GM19467 (cell line): Measurements from ENCODE around the gene RRP1.
"Not testable (repeated sequence)": the region's sequence is repeated elsewhere in the genome, so short reads cannot be mapped to it uniquely, and the experiment has no call there.

Experiments used
- ATAC-seq: cut with Tn5 transposase; IDR thresholded peaks from one replicate; pipeline ENCODE4 v1.9.1; 2021; ENCODE audit warnings: mild to moderate bottlenecking, moderate library complexity; ENCODE audit not compliant: unreplicated experiment

Gene RRP1

DNA sequence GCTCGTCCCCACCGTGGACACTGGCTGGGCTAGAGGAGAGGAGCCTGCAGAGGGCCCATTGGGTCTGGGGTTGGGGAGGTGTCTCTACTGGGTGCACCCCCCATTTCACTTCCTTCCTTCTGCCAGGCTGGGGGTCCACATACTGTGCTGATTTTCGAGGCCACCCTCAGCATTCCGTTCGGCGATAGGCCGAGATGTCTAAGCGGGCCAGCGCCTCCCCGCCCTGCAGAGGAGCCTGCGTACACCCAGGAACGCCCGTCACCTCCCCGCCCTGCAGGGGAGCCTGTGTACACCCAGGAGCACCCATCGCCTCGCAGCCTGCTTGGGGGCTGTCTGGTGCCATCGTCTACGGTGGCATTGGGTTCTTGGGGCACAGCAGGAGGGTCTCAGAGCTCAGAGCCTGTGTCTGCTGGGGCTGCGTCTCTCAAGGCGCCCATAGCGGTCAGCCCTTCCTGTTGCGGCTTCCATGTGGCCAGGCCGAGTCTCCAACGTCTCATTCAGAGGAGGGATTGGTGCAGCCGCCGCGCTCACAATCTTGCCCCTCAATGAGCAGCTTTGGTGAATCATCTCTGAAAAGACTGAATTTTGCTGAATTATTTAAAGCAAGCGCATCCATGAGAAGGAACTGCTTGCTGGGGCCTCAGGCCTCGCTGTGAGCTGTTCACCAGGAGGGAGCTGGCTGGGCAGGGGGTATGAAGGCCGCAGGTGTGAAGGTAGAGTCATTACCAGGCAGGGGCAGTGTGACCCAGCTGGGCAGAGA, 44.9 kb downstream of the RRP1 start:
- ATAC-seq, result no peak

DNA sequence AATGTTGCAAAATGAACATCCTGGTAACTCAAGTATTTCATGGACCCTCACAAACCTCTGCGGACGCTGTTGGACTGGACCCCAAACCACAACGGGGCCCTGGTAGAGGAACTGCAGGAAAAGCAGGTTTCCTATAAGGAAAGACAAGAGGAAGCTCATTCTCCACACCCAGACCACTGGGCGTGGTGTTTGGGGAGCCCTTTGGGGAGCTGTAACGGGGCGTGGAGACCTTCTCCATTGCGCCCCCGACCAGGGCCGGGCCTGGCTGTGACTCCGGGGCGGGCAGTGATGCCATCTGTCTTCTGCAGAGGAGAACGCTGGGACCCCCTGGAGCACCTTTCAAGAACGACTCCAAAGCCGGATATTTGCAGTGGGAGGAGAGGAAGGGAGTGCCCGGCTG, 45.7 kb downstream of the RRP1 start:
- no peak for ATAC-seq

DNA sequence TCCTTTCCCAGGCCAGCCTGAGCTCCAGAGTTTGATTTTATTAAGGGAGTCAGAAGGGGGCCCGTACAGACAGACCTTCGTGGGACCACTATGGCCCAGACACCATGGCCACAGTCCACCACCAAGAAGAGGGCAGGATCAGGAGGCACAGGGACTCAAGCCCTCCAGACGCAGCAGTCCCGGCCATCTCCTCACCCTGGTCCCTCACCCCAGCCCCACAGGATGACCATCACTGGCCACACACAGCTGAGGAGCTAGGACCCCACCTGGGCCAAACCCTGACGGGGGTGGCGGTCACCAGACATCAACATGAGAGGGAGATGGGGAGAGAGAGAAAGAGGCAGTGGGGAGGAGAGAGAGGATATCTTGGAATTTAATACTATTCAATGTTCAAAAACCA, 46.5 kb downstream of the RRP1 start:
- ATAC-seq, result no peak

DNA sequence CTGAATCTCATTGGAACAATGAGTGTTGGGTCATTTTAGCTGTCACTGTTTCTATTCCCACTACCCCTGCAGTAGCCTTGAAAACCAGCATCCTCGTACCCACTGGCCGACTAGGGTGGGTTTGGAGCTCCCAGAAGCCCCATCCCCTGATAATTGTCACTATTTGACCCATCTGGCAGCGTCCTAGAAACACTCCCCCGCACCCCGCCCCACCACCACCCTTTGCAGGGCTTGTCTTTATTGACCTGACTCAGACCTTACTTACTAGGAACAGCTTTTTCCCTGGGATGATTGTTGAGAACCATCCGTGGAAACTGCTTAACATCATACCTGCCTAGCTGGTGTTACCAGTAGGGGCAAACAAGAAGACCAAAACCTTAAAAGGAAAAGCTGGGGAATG, 47.2 kb downstream of the RRP1 start:
- ATAC-seq, result no peak

DNA sequence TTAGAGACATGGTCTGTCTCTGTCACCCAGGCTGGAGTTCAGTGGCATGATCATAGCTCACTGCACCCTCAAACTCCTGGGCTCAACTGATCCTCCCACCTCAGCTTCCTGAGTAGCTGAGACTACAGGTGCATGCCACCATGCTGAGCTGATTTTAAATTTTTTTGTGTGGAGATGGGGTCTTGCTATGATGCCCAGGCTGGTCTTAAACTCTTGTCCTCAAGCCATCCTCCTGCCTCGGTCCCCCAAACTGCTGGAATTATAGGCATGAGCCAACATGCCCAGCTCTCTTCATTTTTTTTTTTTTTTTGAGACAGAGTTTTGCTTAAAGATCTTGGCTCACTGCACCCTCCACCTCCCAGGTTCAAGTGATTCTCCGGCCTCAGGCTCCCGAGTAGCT, 50.9 kb downstream of the RRP1 start:
- no peak for ATAC-seq

DNA sequence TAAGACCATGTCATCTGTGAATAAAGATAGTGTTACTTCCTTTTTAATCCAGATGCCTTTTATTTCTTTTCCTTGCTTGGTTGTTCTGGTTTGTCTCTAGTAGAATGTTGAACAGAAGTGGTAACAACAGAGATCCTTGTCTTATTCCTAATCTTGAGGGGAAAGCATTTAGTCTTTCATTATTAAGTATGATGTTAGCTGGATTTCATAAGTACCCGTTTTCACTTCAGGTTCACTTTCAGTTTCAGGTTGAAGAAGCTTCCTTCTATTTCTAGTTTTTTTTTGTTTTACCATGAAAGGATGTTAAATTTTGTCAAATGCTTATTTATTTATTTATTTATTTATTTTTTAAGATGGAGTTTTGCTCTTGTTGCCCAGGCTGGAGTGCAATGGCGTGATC, 53.4 kb downstream of the RRP1 start:
- ATAC-seq, result no peak

DNA sequence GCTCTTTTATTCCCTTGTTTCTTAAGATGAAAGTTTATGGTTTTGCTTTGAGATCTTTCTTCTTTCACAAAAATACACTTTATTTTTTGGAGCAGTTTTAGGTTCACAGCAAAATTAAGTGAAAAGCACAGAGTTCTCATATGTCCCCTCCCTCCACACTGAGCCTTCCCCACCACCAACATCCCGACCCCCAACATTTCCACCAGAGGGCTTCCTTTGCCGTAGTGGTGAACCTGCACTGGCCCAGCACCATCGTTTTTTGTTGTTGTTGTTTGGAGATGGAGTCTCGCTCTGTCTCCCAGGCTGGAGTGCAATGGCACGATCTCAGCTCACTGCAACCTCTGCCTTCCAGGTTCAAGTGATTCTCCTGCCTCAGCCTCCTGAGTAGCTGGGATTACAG, 55.5 kb downstream of the RRP1 start:
- not testable (repeated sequence) for ATAC-seq

DNA sequence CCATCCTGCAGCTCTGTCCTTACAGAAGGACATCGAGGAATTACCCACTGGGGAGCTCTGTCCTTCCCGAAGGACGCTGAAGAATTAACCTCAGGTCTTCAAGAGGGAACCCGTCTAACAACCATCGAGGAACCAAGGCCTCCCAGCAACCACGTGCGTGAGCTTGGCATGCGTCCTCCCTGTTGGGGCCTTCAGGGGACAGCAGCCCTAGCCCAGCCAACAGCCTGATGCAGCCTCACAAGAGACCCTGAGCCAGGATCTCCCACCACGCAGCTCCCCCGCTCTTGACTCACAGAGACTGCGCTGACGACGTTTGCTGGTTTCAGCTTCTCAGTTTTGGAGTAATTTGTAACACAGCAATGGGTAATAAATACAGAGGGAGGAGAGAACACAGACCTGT, 56.0 kb downstream of the RRP1 start:
- ATAC-seq, result no peak

DNA sequence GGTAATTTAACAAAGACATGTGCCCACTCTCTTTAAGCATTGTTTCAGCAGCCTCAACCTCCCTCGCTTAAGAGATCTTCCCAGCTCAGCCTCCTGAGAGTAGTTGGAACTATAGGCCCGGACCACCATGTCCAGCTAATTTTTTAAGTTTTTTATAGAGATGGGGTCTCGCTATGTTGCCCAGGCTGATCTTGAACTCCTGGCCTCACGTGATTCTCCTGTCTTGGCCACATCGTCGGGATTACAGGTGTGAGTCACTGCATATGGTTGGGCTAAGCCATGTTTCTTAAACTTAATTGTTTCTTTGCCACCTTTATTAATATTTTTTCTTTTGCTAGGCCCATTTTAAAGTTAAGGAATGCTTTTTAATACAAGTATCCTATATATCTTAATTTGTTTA, 57.1 kb downstream of the RRP1 start:
- no peak for ATAC-seq

DNA sequence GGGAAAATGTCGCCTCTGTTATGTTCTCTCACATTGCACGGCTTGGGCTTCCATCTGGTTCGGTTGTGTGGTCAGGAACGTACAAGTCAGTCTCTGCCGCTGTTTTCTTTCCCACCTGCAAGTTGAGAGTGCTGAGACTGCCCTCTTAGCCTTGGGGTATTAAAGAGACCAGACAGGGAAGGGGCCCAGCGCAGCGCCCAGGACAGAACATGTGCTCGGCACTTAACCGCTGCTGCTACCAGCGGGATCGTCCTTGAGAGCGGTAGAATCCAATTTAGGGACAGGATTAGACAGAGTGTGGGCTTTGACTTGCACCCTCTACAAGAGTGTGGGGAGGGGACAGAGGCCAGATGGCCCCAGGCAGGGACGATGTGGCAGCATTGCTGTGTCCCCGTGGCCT, 57.9 kb downstream of the RRP1 start:
- no peak for ATAC-seq

DNA sequence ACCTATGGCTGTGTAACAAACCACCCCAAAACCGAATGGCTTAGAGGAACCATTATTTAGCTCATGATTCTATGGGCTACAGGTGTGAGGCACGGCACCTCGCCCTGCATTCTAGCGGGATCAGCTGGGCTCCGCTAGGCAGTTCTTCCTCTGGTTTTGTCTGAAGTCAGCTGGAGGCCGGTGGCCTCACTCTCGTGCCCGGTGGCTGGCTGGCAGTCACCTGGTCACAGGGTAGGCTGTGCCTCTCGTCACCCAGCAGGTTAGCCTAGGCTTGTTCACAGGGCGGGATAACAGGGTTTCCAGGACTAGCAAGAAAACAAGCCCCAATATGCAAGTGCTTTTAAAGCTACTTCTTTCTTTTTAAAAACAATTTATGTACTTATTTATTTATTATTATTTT, 59.4 kb downstream of the RRP1 start:
- ATAC-seq, result no peak

DNA sequence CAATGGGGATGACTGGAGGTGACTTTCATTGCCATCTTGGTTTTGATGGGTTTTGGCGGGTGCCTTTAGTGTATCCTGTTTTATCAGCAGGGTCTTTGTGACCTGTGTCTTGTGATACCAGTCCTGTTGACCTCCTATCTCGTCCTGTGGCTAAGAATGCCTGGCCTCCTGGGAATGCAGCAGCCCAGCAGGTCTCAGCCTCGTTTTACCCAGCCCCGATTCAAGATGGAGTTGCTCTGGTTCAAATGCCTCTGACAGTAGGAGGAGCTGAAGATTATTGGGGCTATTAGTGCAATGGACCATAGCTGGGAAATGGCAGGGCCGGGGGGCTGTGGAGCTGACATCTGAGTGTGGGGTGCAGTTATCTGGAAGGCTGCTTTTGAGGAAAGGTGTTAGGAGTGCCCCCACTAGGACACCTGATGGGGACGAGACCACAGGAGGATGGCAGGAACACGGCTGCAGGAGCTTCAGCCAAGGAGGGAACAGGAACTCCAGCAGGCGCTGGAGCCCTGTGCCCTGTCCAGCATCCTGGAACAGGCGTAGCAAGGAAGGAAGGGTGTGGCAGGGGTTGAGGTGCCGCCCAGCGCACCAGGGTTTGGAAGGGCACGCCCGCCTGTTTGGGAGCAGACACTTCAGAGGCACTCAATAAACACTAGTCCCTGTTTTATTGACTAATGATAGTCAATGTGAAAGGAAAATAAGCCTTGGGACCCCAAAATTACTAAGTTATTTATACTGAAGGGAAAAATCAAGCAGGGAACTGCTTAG, 60.3 kb downstream of the RRP1 start:
- no peak for ATAC-seq

DNA sequence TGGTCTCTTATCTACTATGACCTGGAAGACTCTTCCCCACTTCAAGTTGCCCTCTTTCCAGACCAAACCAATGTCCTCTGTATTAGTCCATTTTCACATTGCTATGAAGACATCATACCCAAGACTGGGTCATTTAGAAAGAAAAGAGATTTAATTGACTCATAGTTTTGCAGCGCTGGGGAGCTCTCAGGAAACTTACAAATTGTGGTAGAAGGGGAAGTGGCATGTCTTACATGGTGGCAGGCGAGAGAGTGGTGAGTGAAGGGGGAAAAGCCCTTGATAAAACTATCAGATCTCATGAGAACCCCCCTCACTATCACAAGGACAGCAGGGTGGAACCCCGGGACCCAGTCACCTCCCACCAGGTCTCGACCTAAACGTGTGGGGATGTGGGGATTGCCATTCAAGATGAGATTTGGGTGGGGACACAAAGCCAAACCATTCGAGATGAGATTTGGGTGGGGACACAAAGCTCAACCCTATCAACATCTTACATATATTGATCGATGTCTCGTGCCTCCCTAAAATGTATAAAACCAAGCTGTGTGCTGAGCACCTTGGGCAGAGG, 61.4 kb downstream of the RRP1 start:
- no peak for ATAC-seq

DNA sequence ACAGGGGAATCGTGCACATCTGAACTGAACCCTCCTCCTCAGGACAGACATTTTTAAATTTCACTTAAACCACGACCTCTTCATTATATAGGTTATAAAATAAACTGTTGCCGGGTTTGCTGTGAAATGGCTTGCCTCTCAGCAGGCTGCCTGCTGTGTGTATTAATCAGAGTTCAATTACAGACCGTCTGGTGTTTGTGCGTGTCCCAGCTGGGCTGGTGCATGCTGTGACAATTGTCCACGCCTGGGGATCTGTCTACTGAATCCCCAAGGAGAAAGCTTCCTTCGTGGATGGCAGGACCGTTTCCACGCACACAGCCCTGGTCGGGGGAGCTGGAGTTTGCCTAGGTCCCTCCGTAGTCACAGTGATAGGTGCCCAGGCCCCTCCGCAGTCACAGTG, 62.2 kb downstream of the RRP1 start:
- ATAC-seq, result no peak

DNA sequence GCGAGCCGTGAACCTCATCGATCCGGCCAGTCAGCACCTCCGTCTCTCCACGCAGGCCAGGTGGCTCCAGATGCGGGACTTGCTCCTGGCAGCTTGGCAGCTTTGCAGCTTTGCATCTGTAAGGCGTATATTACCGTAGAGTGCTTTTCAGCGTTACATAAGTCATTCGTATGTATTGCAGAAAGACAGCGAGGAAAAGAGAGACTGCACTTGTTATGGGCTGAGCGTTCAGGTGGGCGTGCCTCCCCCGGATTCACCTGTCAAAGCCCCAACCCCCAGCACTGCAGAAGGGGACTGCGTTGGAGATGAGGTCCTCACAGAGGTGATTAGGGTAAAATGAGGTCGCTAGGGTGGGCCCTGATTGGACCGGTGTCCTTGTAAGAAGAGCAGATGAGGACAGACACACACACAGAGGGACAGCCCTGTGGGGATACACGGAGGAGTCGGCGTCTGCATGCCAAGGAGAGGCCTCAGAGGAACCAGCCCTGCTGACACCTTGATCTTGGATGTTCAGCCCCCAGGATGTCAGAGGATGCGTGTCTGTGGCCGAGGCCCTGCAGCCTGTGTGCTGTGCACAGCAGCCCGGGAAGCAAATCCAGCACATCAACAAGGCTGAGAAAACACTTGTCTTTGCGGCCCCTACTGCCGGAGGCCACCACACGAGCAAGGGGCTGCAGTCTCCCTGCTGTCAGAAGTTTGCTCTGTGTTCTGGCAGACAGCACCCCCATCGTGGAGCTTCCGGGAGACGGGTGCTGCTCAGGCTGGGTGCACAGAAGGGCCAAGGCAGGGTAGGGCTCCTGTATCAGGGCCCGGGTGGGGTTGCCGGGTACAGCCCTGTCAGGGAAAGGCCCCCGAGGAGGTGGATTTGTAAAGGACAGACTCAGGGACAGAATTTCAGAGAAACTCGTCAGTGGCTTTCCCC, 64.7 kb downstream of the RRP1 start:
- ATAC-seq, result no peak
